K562 (cell line): Measurements from ENCODE around the gene BLTP2. TPM values are rescaled to one million over a fixed set of nuclear protein-coding genes. Genes with fewer than 3 reads are reported as not detected.
A peak's percentile ranks its signal among the peaks of the same experiment; 100 is the strongest.

ENCODE experiments used
- CTCF ChIP-seq, 3 experiments: IDR thresholded peaks in 2 of 3; conservative IDR thresholded peaks in 1 of 3; 2 replicates each; pipeline ENCODE4 v1.5.1; 2011 to 2012; ENCODE audit warnings: low read length in 3 of 3, mild to moderate bottlenecking in 3 of 3, control low read depth in 2 of 3, improper control_type of control experiment in 1 of 3, inconsistent platforms in 1 of 3, low read depth in 1 of 3, mixed read lengths in 1 of 3, moderate library complexity in 1 of 3; ENCODE audit not compliant: insufficient read depth in 2 of 3
- ETS2 ChIP-seq: IDR thresholded peaks from 2 replicates; pipeline ENCODE4 v1.6.1; 2016; ENCODE audit warnings: borderline replicate concordance, missing genetic modification characterization, mild to moderate bottlenecking, moderate library complexity, missing compliant biosample characterization; ENCODE audit not compliant: poor library complexity, severe bottlenecking
- ILF3 ChIP-seq: fragments of 450-650 bp; IDR thresholded peaks from 2 replicates; pipeline ENCODE4 v1.6.1; 2018; ENCODE audit warnings: antibody characterized with exemption, mild to moderate bottlenecking, moderate library complexity, borderline replicate concordance
- ILK ChIP-seq: fragments of 450-650 bp; IDR thresholded peaks from 2 replicates; pipeline ENCODE4 v1.6.1; 2016; ENCODE audit warnings: missing genetic modification characterization, low read depth, mild to moderate bottlenecking, missing compliant biosample characterization, moderate library complexity, borderline replicate concordance
- KAT2B ChIP-seq: IDR thresholded peaks from one replicate; pipeline ENCODE4 v1.6.1; 2012; ENCODE audit warnings: low read depth, mild to moderate bottlenecking, control low read depth, inconsistent platforms, low read length, moderate library complexity
- NFIC ChIP-seq: fragments of 450-650 bp; IDR thresholded peaks from 2 replicates; pipeline ENCODE4 v1.6.1; 2017; ENCODE audit warnings: mild to moderate bottlenecking, inconsistent platforms
- NRF1 ChIP-seq, 2 experiments: fragments of 450-650 bp; IDR thresholded peaks in 1 of 2; conservative IDR thresholded peaks in 1 of 2; 2 replicates each; pipeline ENCODE4 v1.6.1; 2014; ENCODE audit warnings: mild to moderate bottlenecking in 2 of 2
- PML ChIP-seq: IDR thresholded peaks from 2 replicates; pipeline ENCODE4 v1.6.1; 2012; ENCODE audit warnings: low read length, inconsistent platforms
- TRIM28 ChIP-seq: fragments of 450-650 bp; IDR thresholded peaks from 2 replicates; pipeline ENCODE4 v1.6.1; 2017
- ZNF561 ChIP-seq: fragments of 450-650 bp; formaldehyde crosslinking; conservative IDR thresholded peaks from 2 replicates; pipeline ENCODE4 v1.4.0; 2020; ENCODE audit warnings: mild to moderate bottlenecking, moderate library complexity
- ZNF583 ChIP-seq: fragments of 250-450 bp; sonication (Bioruptor Pico); IDR thresholded peaks from 2 replicates; pipeline ENCODE4 v1.4.0; 2020
- ZNF592 ChIP-seq: fragments of 450-650 bp; IDR thresholded peaks from 2 replicates; pipeline ENCODE4 v1.6.1; 2017; ENCODE audit warnings: antibody characterized with exemption, mild to moderate bottlenecking
- ZSCAN32 ChIP-seq: fragments of 450-650 bp; formaldehyde crosslinking; IDR thresholded peaks from 2 replicates; pipeline ENCODE4 v1.4.0; 2020; ENCODE audit warnings: mild to moderate bottlenecking, moderate library complexity
- polyA plus RNA-seq, 8 experiments: library from polyadenylated mRNA; depleted of rRNA in 4 of 8; stranded (reverse) in 5 of 8; unstranded in 3 of 8; fragments of >200 nt; fragmentation: Nextera tagmentation in 2 of 8; fragmentation: Illumina TruSeq in 1 of 8; extraction: Ambion mirVana in 2 of 8; extraction: Trizol in 1 of 8; gene quantifications; 2 replicates each; pipeline versions ENCODE4 v1.2.1 to v1.2.3, GENCODE V29; 2011 to 2014; ENCODE audit warnings: inconsistent platforms in 1 of 8, missing spikeins in 1 of 8
- total RNA-seq, 7 experiments: library from RNA; depleted of rRNA in 6 of 7; stranded (reverse); fragments of >200 nt in 6 of 7; fragmentation: Illumina TruSeq in 2 of 7; extraction: Trizol in 2 of 7; gene quantifications; 2 replicates each; pipeline versions ENCODE4 v1.2.1 to v1.2.3, GENCODE V29; 2011 to 2021; ENCODE audit warnings: low replicate concordance in 1 of 7
- TF ChIP-seq, protein P1 (sequence below): sonication (generic); formaldehyde crosslinking; IDR thresholded peaks from 2 replicates; pipeline ENCODE4 v1.8.1; 2022; ENCODE audit warnings: missing genetic modification reagents
- TF ChIP-seq, protein P2 (sequence below): fragments of 450-650 bp; IDR thresholded peaks from 2 replicates; pipeline ENCODE4 v1.6.1; 2016; ENCODE audit warnings: mild to moderate bottlenecking

The BLTP2 gene
- total and polyA plus RNA-seq, 9 of the 15 experiments (the other 6 are each of a cell fraction or from before 2014, with no cell fraction given): 14.7 to 174 (median 103) TPM

DNA sequence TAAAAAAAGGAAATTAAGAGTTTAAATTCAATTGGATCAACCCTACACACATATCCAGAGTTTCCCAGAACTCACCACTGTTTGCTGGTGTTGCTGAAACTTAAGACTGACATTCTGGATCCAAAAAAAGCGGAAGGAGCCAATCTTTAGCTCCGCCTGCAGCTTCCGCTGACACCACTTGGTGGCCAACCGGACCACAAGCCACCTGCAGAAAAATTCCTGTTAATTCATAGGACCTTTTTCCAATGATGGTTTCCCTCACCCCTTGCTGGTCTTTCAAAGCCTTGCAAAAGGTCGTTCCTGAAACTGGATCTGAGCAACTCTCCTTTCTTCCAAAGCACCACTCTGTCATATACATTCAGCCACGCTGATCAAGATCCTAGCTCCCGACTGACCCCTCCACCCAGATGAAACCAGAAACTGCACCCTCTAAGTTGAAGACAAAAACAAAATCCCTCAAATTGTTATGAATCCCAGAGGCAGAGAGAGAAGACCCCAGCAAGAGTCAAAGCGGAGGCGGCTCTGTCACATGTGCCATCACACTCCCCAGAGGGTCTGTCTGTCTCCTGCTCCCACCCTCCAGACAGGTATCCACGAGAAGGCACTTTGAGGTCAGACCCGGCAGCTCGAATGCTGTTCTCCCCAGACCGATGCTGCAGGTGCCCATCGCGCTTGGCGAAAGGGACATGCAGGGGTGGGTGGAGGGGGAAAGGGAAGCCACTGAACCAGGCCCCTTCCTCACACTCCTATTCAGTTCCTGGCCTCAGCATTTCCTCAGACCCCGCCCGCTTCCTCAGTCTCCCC lies 773 bp downstream of the BLTP2 start (continued):
- no peak; a peak in 1 of 4 replicates for TF ChIP-seq NRF1 (conservative IDR thresholded peaks at IDR 0.05 in 1 of 2, IDR thresholded peaks at IDR 0.05 in 1 of 2)
- TF ChIP-seq PML: no peak; the same call in 1 of the 2 replicates
- TF ChIP-seq, protein P1, sequence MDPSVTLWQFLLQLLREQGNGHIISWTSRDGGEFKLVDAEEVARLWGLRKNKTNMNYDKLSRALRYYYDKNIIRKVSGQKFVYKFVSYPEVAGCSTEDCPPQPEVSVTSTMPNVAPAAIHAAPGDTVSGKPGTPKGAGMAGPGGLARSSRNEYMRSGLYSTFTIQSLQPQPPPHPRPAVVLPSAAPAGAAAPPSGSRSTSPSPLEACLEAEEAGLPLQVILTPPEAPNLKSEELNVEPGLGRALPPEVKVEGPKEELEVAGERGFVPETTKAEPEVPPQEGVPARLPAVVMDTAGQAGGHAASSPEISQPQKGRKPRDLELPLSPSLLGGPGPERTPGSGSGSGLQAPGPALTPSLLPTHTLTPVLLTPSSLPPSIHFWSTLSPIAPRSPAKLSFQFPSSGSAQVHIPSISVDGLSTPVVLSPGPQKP (CRISPR knock-in tag): no peak
- no peak for TF ChIP-seq ZNF561 (CRISPR knock-in tag)
- no peak for TF ChIP-seq NFIC
- TF ChIP-seq ILF3: 0 out of 2 replicates have a peak, but pooled peaks have one; percentile 10
- TF ChIP-seq ZSCAN32: no peak
- no peak for TF ChIP-seq KAT2B
- TF ChIP-seq ZNF583 (CRISPR knock-in tag): no peak
- TF ChIP-seq ILK: no peak
- no peak for TF ChIP-seq TRIM28
- TF ChIP-seq, protein P2, sequence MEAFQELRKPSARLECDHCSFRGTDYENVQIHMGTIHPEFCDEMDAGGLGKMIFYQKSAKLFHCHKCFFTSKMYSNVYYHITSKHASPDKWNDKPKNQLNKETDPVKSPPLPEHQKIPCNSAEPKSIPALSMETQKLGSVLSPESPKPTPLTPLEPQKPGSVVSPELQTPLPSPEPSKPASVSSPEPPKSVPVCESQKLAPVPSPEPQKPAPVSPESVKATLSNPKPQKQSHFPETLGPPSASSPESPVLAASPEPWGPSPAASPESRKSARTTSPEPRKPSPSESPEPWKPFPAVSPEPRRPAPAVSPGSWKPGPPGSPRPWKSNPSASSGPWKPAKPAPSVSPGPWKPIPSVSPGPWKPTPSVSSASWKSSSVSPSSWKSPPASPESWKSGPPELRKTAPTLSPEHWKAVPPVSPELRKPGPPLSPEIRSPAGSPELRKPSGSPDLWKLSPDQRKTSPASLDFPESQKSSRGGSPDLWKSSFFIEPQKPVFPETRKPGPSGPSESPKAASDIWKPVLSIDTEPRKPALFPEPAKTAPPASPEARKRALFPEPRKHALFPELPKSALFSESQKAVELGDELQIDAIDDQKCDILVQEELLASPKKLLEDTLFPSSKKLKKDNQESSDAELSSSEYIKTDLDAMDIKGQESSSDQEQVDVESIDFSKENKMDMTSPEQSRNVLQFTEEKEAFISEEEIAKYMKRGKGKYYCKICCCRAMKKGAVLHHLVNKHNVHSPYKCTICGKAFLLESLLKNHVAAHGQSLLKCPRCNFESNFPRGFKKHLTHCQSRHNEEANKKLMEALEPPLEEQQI: no peak
- peak; percentile 78 to 92 (median 82) for TF ChIP-seq CTCF (IDR thresholded peaks at IDR 0.05 in 2 of 3, conservative IDR thresholded peaks at IDR 0.05 in 1 of 3; ENCODE audit: insufficient read depth in 2 of 3, low read depth in 1 of 3, low read length in 3 of 3)
- no peak for TF ChIP-seq ZNF592
- no peak for TF ChIP-seq ETS2 (tag)
